Metanephros (tissue), 1 donor: ENCODE results near the gene CYP46A1. TPM values are rescaled to one million over a fixed set of nuclear protein-coding genes. Genes with fewer than 3 reads are reported as not detected.

Experiments used
- total RNA-seq: library from RNA; depleted of rRNA; stranded (reverse); fragments of >200 nt; gene quantifications from one replicate; pipeline ENCODE4 v1.2.3, GENCODE V29; 2014

The CYP46A1 gene
- total RNA-seq: 2.3 TPM

DNA sequence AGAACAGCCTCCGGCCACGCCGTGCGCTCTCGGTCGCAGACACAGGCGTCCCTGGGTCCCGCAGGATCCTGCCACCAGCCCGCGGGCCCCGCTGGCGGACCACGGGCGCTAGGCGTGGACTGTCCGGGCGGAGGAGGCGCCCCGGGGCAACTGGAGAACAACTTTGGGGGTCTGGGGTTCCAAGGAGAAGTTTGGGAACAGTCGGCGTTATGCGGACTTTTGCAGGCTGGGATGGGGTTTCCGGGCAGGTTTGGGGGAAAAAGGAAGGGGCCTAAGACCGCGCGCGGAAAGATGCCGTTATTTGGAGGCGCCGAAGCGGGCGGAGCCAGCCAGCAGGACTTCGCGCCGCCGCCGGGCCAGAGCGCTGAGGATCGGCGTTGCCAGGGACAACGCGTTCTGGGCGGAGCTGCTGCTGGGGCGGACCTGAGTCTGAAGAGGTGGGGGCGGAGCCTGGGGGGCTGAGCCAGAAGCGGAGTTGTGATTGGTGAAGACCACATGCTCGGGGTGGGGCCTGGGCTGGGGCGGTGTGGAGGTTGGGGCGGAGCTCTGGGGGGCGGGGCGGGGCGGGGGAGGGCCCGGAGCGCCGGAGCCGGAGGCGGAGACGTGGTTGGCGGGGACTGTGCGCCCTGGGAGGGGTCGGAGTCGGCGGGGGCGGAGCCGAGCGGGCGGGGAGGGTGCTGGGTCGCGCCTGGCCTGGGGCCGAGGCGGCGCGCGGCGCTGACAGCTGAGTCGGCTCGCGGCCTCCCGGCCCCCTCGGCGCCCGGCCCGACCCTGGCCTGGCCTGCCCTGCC, at the start of gene CYP46A1:
CYP46A1 (plus strand) TSS at position 680 of the 791 bp plus-strand sequence. CDS start 120 bp downstream, outside the sequence.

DNA sequence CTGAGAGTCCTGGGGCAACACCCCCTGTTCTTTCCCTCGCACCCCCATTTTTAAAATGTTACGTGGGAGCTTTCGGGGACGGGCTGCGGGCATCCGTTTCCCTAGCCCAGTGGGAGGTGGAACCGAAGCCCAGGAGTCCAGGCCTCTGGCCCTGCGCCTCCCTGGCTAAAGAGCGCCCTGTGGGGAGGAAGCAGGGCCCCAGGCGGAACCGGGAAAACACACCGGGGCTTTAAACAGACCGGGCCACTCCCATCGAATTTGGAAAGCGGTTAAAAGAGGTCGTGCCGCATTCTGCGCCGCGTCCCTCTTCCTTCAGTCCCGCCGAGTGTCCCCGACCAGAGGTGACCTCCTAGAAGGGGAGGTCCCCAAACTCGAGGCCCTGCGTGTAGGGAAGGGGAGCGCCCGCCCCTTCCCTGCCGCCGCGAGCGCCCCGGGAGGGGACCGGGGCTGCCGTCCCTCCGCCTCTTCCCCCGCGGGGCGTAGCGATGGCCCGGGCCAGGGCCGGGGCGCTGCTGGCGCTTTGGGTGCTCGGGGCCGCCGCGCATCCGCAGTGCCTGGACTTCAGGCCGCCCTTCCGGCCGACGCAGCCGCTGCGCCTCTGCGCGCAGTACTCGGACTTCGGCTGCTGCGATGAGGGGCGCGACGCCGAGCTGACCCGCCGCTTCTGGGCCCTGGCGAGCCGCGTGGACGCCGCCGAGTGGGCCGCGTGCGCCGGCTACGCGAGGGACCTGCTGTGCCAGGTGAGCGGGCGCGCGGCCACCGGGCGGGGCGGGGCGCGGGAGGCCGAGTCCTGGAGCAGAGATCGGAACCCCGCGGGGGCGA, 39.2 kb upstream of the CYP46A1 start, which contains the start of gene HHIPL1:
HHIPL1 (plus strand) TSS at position 407 of the 822 bp plus-strand sequence; CDS start at position 486, 79 bp downstream.

Other genes starting within 250 kb of the CYP46A1 start
- gene SETD3, start 203.4 kb upstream of the CYP46A1 start, total RNA-seq: 62.1 TPM
- gene CCNK, start 202.9 kb upstream of the CYP46A1 start, total RNA-seq: 35.8 TPM
- gene CCDC85C, start 80.1 kb upstream of the CYP46A1 start, total RNA-seq: 11.3 TPM
- gene HHIPL1, start 39.2 kb upstream of the CYP46A1 start, total RNA-seq: 3.4 TPM
- gene EML1, start 109.1 kb downstream of the CYP46A1 start, total RNA-seq: 46.6 TPM